ENCODE measurements around the gene PLAU.
"Not testable (repeated sequence)": the region's sequence is repeated elsewhere in the genome, so short reads cannot be mapped to it uniquely, and the experiment has no call there.

The PLAU gene

DNA sequence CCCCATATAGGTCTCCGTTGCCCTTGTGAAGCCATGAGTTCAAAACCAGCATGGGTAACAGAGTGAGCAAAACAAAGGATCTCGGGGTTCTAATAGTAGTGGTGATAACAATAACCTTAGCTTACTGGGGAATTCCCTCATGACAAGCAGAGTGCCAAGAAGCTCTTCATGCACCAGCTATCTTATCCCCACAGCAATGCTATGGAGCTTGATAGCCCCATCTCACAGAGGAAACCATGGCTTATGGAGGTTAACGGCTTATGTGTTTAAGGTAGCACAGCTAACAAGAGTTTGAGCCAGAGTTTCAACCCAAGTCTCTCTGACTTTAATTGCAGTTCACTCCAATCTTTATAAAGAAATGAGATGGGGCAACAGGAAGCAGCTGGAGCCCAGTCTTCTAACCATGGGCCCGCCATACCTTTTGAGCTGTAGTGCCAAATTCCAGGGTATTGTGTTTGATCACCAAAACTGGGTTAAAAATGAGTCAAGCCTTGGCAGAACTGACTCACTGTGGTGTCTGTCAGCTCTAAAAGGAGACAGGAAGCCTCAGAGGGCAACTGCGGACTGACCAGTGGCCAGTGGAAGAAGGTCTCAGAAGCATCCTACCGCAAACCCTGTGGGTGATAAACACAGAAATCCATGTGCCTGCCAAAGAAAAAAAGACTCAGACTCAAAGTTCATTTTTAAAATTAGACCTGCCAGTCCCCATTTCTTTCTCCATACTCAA lies 16.5 kb upstream of the PLAU start:
- Histone ChIP-seq H3K27ac (no peak overlapping the region), H3K9me3 (ENCODE audit: control insufficient read depth, low read length) (no peaks in the 10 kb centered on the region), H3K4me1 (no peaks in the 10 kb centered on the region), H2AFZ (no peak overlapping the region), H3K4me3 (ENCODE audit: low read depth, low read length) (no peak overlapping the region), H3K36me3 (ENCODE audit: control insufficient read depth, insufficient read depth, low read length) (no peaks in the 10 kb centered on the region), H3K27me3 (ENCODE audit: control insufficient read depth, insufficient read depth, low read length) (no peaks in the 10 kb centered on the region), H3K79me2 (no peaks in the 10 kb centered on the region), H3K4me2 (ENCODE audit: low read length) (no peak overlapping the region), H3K9ac (no peak overlapping the region)
- no peak for TF ChIP-seq CTCF (IDR thresholded peaks at IDR 0.05)

DNA sequence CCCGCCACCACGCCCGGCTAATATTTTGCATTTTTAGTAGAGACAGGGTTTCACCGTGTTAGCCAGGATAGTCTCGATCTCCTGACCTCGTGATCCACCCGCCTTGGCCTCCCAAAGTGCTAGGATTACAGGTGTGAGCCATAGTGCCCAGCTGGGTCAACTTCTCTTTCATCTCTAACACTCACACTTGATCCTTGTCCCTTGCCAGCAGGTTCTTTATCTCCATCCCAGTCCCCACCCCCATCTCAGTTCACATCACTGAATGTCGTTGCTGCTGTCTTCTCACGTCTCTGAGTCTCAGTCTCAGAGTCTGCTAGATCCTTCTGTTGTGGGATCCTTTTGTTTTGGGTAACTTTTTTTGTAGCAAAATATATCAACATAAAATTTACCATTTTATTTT lies 15.6 kb upstream of the PLAU start:
- H3K4me1 ChIP-seq = not testable (repeated sequence)

GRCh38 chr10:73897693-73898092 lies 13.2 kb upstream of the PLAU start:
- no peak overlapping the region for H3K4me2 ChIP-seq (ENCODE audit: low read length)
- H3K27me3 ChIP-seq (ENCODE audit: control insufficient read depth, insufficient read depth, low read length) = no peaks in the 10 kb centered on the region
- no peak overlapping the region for H2AFZ ChIP-seq
- H3K9ac ChIP-seq = no peak overlapping the region
- H3K36me3 ChIP-seq (ENCODE audit: control insufficient read depth, insufficient read depth, low read length) = no peaks in the 10 kb centered on the region
- TF ChIP-seq CTCF (IDR thresholded peaks at IDR 0.05) = no peak
- H3K9me3 ChIP-seq (ENCODE audit: control insufficient read depth, low read length) = no peaks in the 10 kb centered on the region
- H3K4me1 ChIP-seq = no peaks in the 10 kb centered on the region
- no peak overlapping the region for H3K4me3 ChIP-seq (ENCODE audit: low read depth, low read length)
- no peak overlapping the region for H3K27ac ChIP-seq
- no peaks in the 10 kb centered on the region for H3K79me2 ChIP-seq

More for the DNA sequence above, 15.6 kb upstream of the PLAU start:
- not testable (repeated sequence) for H3K36me3 ChIP-seq (ENCODE audit: control insufficient read depth, insufficient read depth, low read length); H3K9ac ChIP-seq; H2AFZ ChIP-seq; H3K4me3 ChIP-seq (ENCODE audit: low read depth, low read length); H3K27me3 ChIP-seq (ENCODE audit: control insufficient read depth, insufficient read depth, low read length); H3K9me3 ChIP-seq (ENCODE audit: control insufficient read depth, low read length); H3K4me2 ChIP-seq (ENCODE audit: low read length); H3K27ac ChIP-seq; H3K79me2 ChIP-seq

DNA sequence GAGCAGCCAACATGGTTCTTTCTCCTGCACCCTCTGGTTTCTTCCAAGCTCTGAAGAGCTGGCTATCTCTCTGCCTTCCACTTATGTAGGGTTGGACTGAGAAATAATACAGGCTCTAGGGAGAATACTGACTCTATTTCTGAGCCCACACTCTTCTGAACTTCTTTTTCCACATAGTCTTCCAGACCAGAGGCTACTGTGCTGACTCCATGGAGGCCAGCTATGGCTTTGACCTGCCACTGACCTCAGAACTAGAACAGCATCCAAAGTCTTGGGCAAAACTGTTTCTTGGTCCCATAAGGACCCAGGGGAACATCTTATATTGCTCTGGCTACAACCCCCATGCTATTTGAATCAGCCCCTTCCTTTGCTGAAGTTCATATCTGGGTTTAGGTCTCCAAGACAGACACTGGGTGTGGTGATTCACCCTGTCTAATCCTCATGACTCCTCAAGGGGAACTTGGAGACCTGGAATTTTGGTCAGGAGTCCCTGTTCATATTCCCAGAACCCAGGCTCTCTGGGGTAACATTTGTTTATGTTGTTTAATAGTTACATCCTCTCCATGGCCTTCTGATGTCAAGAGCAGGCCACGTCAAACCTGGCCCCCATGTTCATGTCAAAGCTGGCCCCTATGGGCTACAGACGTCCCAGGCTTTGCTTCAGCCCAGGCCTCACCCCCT lies 12.1 kb upstream of the PLAU start:
- Histone ChIP-seq H3K9me3 (ENCODE audit: control insufficient read depth, low read length) (no peaks in the 10 kb centered on the region), H3K9ac (no peak overlapping the region), H3K27ac (no peak overlapping the region), H3K79me2 (no peaks in the 10 kb centered on the region), H3K27me3 (ENCODE audit: control insufficient read depth, insufficient read depth, low read length) (no peaks in the 10 kb centered on the region), H3K4me3 (ENCODE audit: low read depth, low read length) (no peak overlapping the region), H3K4me2 (ENCODE audit: low read length) (no peak overlapping the region), H3K4me1 (no peaks in the 10 kb centered on the region), H2AFZ (no peak overlapping the region), H3K36me3 (ENCODE audit: control insufficient read depth, insufficient read depth, low read length) (no peaks in the 10 kb centered on the region)
- TF ChIP-seq CTCF (IDR thresholded peaks at IDR 0.05) = no peak

DNA sequence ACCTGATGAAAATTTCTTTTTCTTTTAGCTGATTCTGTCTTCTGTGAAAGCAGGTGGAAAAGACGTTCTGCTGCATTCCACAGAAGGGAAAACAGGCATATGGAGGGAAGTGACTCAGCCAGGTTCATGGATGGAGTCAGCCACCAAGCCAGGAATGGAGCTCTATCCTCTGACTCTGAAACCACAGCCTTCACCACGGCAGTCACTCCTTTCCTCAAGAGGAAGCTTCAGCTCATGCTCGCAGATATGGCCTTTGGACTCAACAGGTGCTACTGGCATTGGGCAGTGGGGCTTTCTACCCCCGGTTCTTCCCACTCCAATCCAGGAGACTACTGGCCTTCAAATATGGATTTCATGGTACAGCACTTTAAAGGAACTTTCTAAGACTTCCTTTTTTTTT lies 11.5 kb upstream of the PLAU start:
- Histone ChIP-seq H3K79me2 (no peaks in the 10 kb centered on the region), H3K9me3 (ENCODE audit: control insufficient read depth, low read length) (no peaks in the 10 kb centered on the region), H3K27me3 (ENCODE audit: control insufficient read depth, insufficient read depth, low read length) (no peaks in the 10 kb centered on the region), H3K27ac (no peak overlapping the region), H3K4me1 (no peaks in the 10 kb centered on the region), H3K36me3 (ENCODE audit: control insufficient read depth, insufficient read depth, low read length) (no peaks in the 10 kb centered on the region), H3K4me2 (ENCODE audit: low read length) (no peak overlapping the region), H3K9ac (no peak overlapping the region), H3K4me3 (ENCODE audit: low read depth, low read length) (no peak overlapping the region), H2AFZ (no peak overlapping the region)
- TF ChIP-seq CTCF (IDR thresholded peaks at IDR 0.05) = no peak
